H1 (cell line): ENCODE data around the gene PES1. TPM values are rescaled to one million over a fixed set of nuclear protein-coding genes. Genes with fewer than 3 reads are reported as not detected.

Experiments
- CTCF ChIA-PET: fragments of 300-600 bp; sonication (Branson Sonifier 250); formaldehyde crosslinking; loops from one replicate; lab custom pipeline; 2021; ENCODE audit not compliant: partially characterized antibody; lab: Charles Lee
- POLR2A ChIA-PET: fragments of 300-600 bp; sonication (Branson Sonifier 250); formaldehyde crosslinking; loops from one replicate; lab custom pipeline; 2021; ENCODE audit warnings: inconsistent platforms; ENCODE audit not compliant: partially characterized antibody; lab: Charles Lee
- DNase-seq, 2 experiments: peaks; one replicate each; pipeline versions ENCODE4 v3.0.0 to v3.0.0-alpha.2; 2010 to 2022; ENCODE audit warnings: low spot score in 2 of 2, low read depth in 1 of 2, mixed read lengths in 1 of 2
- FAIRE-seq: peaks from 2 replicates; lab custom pipeline; 2011; peaks lifted over from hg19 to GRCh38; lab: Jason Lieb, UNC
- H2AFZ ChIP-seq: 2 replicates; pipeline ENCODE4 v1.8.1; 2012; ENCODE audit warnings: low read length, inconsistent platforms
- H2AK5ac ChIP-seq: 2 replicates; pipeline ENCODE4 v1.6.1; 2013; ENCODE audit warnings: low read depth, low read length
- H2BK120ac ChIP-seq: replicated peaks from 2 replicates; pipeline ENCODE3; 2013; ENCODE audit warnings: low read depth, low read length, inconsistent platforms
- H2BK12ac ChIP-seq: 2 replicates; pipeline ENCODE4 v1.6.1; 2013; ENCODE audit warnings: low read depth, low read length
- H2BK15ac ChIP-seq: 2 replicates; pipeline ENCODE4 v1.6.1; 2013; ENCODE audit warnings: low read length
- H2BK20ac ChIP-seq: 2 replicates; pipeline ENCODE4 v1.6.1; 2013; ENCODE audit warnings: low read length
- H2BK5ac ChIP-seq: 2 replicates; pipeline ENCODE4 v1.6.1; 2013; ENCODE audit warnings: low read depth, low read length
- H3K14ac ChIP-seq: 2 replicates; pipeline ENCODE4 v1.6.1; 2013; ENCODE audit warnings: inconsistent platforms; ENCODE audit not compliant: insufficient read length
- H3K18ac ChIP-seq: 2 replicates; pipeline ENCODE4 v1.6.1; 2013; ENCODE audit warnings: low read length; ENCODE audit errors: extremely low read depth
- H3K23ac ChIP-seq: 2 replicates; pipeline ENCODE4 v1.6.1; 2013; ENCODE audit warnings: inconsistent platforms; ENCODE audit not compliant: insufficient read length
- H3K23me2 ChIP-seq: 2 replicates; pipeline ENCODE4 v1.6.1; 2013; ENCODE audit warnings: low read depth, low read length
- H3K27ac ChIP-seq: 2 replicates; pipeline ENCODE4 v1.6.1; 2011; ENCODE audit warnings: low read depth, low read length, inconsistent platforms
- H3K27me3 ChIP-seq, 4 experiments: replicated peaks in 1 of 4; 1 replicate in 1 of 4; 2 replicates in 3 of 4; pipeline versions ENCODE4 v1.6.1 to v1.8.1; 2011 to 2013; ENCODE audit warnings: low read length in 3 of 4, mild to moderate bottlenecking in 3 of 4, inconsistent platforms in 2 of 4, mixed read lengths in 2 of 4, moderate library complexity in 1 of 4; ENCODE audit not compliant: control insufficient read depth in 3 of 4, insufficient read depth in 3 of 4; ENCODE audit errors: extremely low read depth in 1 of 4
- H3K36me3 ChIP-seq, 4 experiments: 2 replicates each; pipeline versions ENCODE4 v1.6.1 to v1.8.1; 2011 to 2013; ENCODE audit warnings: mild to moderate bottlenecking in 4 of 4, low read length in 3 of 4, moderate library complexity in 2 of 4, control low read depth in 1 of 4, inconsistent platforms in 1 of 4; ENCODE audit not compliant: insufficient read depth in 4 of 4, control insufficient read depth in 2 of 4
- H3K4ac ChIP-seq: replicated peaks from 2 replicates; pipeline ENCODE3; 2013; ENCODE audit warnings: low read length, low read depth, mixed read lengths, inconsistent platforms; ENCODE audit not compliant: insufficient read length
- H3K4me1 ChIP-seq, 4 experiments: replicated peaks in 1 of 4; 1 replicate in 1 of 4; 2 replicates in 3 of 4; pipeline versions ENCODE4 v1.6.1 to v1.8.1; 2011 to 2013; ENCODE audit warnings: low read length in 3 of 4, inconsistent platforms in 2 of 4, mixed read lengths in 1 of 4; ENCODE audit not compliant: insufficient read depth in 4 of 4, control insufficient read depth in 3 of 4
- H3K4me2 ChIP-seq, 2 experiments: 2 replicates each; pipeline versions ENCODE4 v1.6.1 to v1.8.1; 2011 to 2013; ENCODE audit warnings: low read depth in 2 of 2, low read length in 2 of 2, control low read depth in 1 of 2, inconsistent platforms in 1 of 2, mild to moderate bottlenecking in 1 of 2; ENCODE audit not compliant: insufficient read depth in 1 of 2
- H3K4me3 ChIP-seq, 4 experiments: fragments of 200-600, 300-600 bp in 1 of 4; sonication (generic), shearing (Covaris generic), sonication (Bioruptor Twin) in 1 of 4; 2 replicates each; pipeline versions ENCODE4 v1.5.1 to v1.8.1; 2011 to 2016; ENCODE audit warnings: low read length in 4 of 4, low read depth in 3 of 4, control low read depth in 2 of 4, inconsistent platforms in 2 of 4, mild to moderate bottlenecking in 2 of 4, mixed read lengths in 1 of 4, moderate library complexity in 1 of 4; ENCODE audit not compliant: insufficient read depth in 2 of 4; ENCODE audit errors: extremely low read depth in 1 of 4
- H3K56ac ChIP-seq: replicated peaks from 2 replicates; pipeline ENCODE3; 2013; ENCODE audit warnings: low read depth, mild to moderate bottlenecking, mixed read lengths, low read length, inconsistent platforms; ENCODE audit not compliant: insufficient read length
- H3K79me1 ChIP-seq: 2 replicates; pipeline ENCODE4 v1.6.1; 2013; ENCODE audit warnings: low read depth, low read length, control low read depth
- H3K79me2 ChIP-seq, 2 experiments: 2 replicates each; pipeline versions ENCODE4 v1.6.1 to v1.8.1; 2012 to 2013; ENCODE audit warnings: low read length in 2 of 2, mild to moderate bottlenecking in 2 of 2, inconsistent platforms in 1 of 2; ENCODE audit not compliant: insufficient read depth in 2 of 2, control insufficient read depth in 1 of 2
- H3K9ac ChIP-seq, 4 experiments: replicated peaks in 1 of 4; 1 replicate in 1 of 4; 2 replicates in 3 of 4; pipeline versions ENCODE4 v1.6.1 to v1.8.1; 2011 to 2013; ENCODE audit warnings: low read depth in 3 of 4, low read length in 3 of 4, control low read depth in 2 of 4, mild to moderate bottlenecking in 2 of 4, moderate library complexity in 2 of 4, inconsistent platforms in 1 of 4; ENCODE audit errors: extremely low read depth in 1 of 4
- H3K9me3 ChIP-seq, 2 experiments: 2 replicates each; pipeline versions ENCODE4 v1.6.1 to v1.8.1; 2012 to 2013; ENCODE audit warnings: mild to moderate bottlenecking in 2 of 2, moderate library complexity in 2 of 2, control low read depth in 1 of 2, inconsistent platforms in 1 of 2, low read depth in 1 of 2, low read length in 1 of 2, mixed read lengths in 1 of 2; ENCODE audit not compliant: insufficient read depth in 2 of 2
- H4K20me1 ChIP-seq, 2 experiments: replicated peaks in 1 of 2; 2 replicates each; pipeline versions ENCODE3 to v1.8.1; 2011 to 2013; ENCODE audit warnings: inconsistent platforms in 2 of 2, low read length in 2 of 2, mild to moderate bottlenecking in 1 of 2; ENCODE audit not compliant: insufficient read depth in 2 of 2, control insufficient read depth in 1 of 2
- H4K5ac ChIP-seq: 2 replicates; pipeline ENCODE4 v1.6.1; 2013; ENCODE audit warnings: low read length, low read depth, mixed read lengths, inconsistent platforms; ENCODE audit not compliant: insufficient read length
- H4K8ac ChIP-seq: 2 replicates; pipeline ENCODE4 v1.8.0; 2013; ENCODE audit warnings: mild to moderate bottlenecking, moderate library complexity, low read length, inconsistent platforms; ENCODE audit not compliant: insufficient read depth; ENCODE audit errors: extremely low read depth
- H4K91ac ChIP-seq: replicated peaks from 2 replicates; pipeline ENCODE3; 2013; ENCODE audit warnings: low read length, mixed read lengths, inconsistent platforms; ENCODE audit not compliant: insufficient read length
- CHD1 ChIP-seq: IDR thresholded peaks from 2 replicates; pipeline ENCODE4 v1.6.1; 2012; ENCODE audit warnings: low read depth, low read length, improper control_type of control experiment
- PHF8 ChIP-seq: fragments of 200-600 bp; sonication (generic); conservative IDR thresholded peaks from 2 replicates; pipeline ENCODE4 v1.7.1; 2012; ENCODE audit warnings: low read depth, mild to moderate bottlenecking, inconsistent platforms, low read length, moderate library complexity
- YY1 ChIP-seq: IDR thresholded peaks from 2 replicates; pipeline ENCODE4 v1.6.1; 2011; ENCODE audit warnings: low read depth, mild to moderate bottlenecking, low read length
- WGBS, 2 experiments: shearing (Covaris generic) in 1 of 2; methylation state at CpG; one replicate each; pipeline versions ENCODE4 v1.1.6 to v1.1.7; 2013 to 2015; ENCODE audit warnings: low lambda C conversion rate in 2 of 2, mixed read lengths in 2 of 2, inconsistent platforms in 1 of 2, low coverage in 1 of 2, missing lambda C conversion rate in 1 of 2; ENCODE audit not compliant: insufficient replicate concordance in 2 of 2, insufficient coverage in 1 of 2, insufficient read length in 1 of 2; ENCODE audit errors: extremely low coverage in 1 of 2, missing lambda C conversion rate in 1 of 2; 5-methylcytosine and 5-hydroxymethylcytosine counted together
- polyA plus RNA-seq, 7 experiments: library from polyadenylated mRNA; depleted of rRNA in 3 of 7; stranded (reverse) in 5 of 7; unstranded in 2 of 7; fragments of >200 nt in 5 of 7; fragments of 200-250 nt in 2 of 7; gene quantifications; 1 replicate in 5 of 7; 2 replicates in 1 of 7; 4 replicates in 1 of 7; pipeline versions ENCODE4 v1.2.1 to v1.2.3, GENCODE V29; 2011 to 2013; ENCODE audit warnings: missing spikeins in 2 of 7, mixed read lengths in 2 of 7
- total RNA-seq: library from RNA; stranded (reverse); fragmentation: NEBNext Ultra II Directional; extraction: Animal tissue kit (Norgen Biotek cat#: 25700); gene quantifications from 2 replicates; pipeline ENCODE4 v1.2.1, GENCODE V29; 2021

Gene PES1
- total and polyA plus RNA-seq, 2 of the 8 experiments (the other 6 are each of a cell fraction or from before 2014, with no cell fraction given): 121 to 191 TPM

- H3K27ac ChIP-seq: no peak overlapping the region
- CTCF ChIA-PET: interaction anchor here (0.7 to 7.0 kb wide), 12 partner anchors 11 to 159 kb away, joined by 3 to 52 read pairs (median 6); partner anchors contain the start of genes PES1, SEC14L3 and SLC35E4
These were observed 12.1 kb upstream of the PES1 start for GRCh38 chr22:30603801-30604200.

More at GRCh38 chr22:30603801-30604200, 12.1 kb upstream of the PES1 start:
- Histone ChIP-seq H3K9me3 (no peaks in the 10 kb centered on the region), H3K27me3 (no peaks in the 10 kb centered on the region), H2AK5ac (no peak overlapping the region), H2AFZ (no peak overlapping the region), H3K18ac (no peak overlapping the region), H3K4ac (no peak overlapping the region), H2BK5ac (no peak overlapping the region), H4K91ac (no peak overlapping the region), H3K14ac (no peak overlapping the region), H3K4me2 (no peak overlapping the region), H4K5ac (no peak overlapping the region), H3K9ac (no peak overlapping the region), H3K56ac (no peak overlapping the region), H3K4me1 (peaks cover 3 to 24% (median 10%) of the 10 kb centered on the region in 4 experiments), H2BK120ac (no peak overlapping the region), H4K8ac (no peak overlapping the region), H4K20me1 (peaks cover 0 to 2% of the 10 kb centered on the region in 2 experiments), H3K36me3 (no peaks in the 10 kb centered on the region), H3K79me1 (no peaks in the 10 kb centered on the region), H3K23me2 (peaks cover 9% of the 10 kb centered on the region; the same call in 1 of the 2 replicates), H3K79me2 (peaks cover 0 to 14% of the 10 kb centered on the region in 2 experiments; a peak in 2 of 4 replicates), H2BK15ac (no peak overlapping the region), H3K23ac (no peak overlapping the region), H2BK20ac (no peak overlapping the region), H3K4me3 (no peak overlapping the region), H2BK12ac (no peak overlapping the region)
- DNase-seq (no peak), FAIRE-seq (no peak)
- TF ChIP-seq YY1: no peak
- TF ChIP-seq CHD1: no peak
- no peak for TF ChIP-seq PHF8
- POLR2A ChIA-PET: interaction anchor here (0.6 to 3.6 kb wide), 3 partner anchors 11 to 380 kb away, joined by 3 to 16 read pairs (median 4); partner anchors contain the start of gene PES1
- WGBS, 2 experiments: 94% methylated on average over 3 of the region's 3 CpGs; no CpG with 5 or more reads in 1 of the 2 experiments
